AG09309 (cell line): Measurements from ENCODE around the gene NOC2L.
A peak's percentile ranks its signal among the peaks of the same experiment; 100 is the strongest.

Experiments
- DNase-seq: peaks from one replicate; pipeline ENCODE4 v3.0.0-alpha.2; 2010; ENCODE audit warnings: low read depth
- H3K4me3 ChIP-seq: 2 replicates; pipeline ENCODE4 v1.5.1; 2011; ENCODE audit warnings: mild to moderate bottlenecking, low read depth, low read length, moderate library complexity; ENCODE audit not compliant: control insufficient read depth
- CTCF ChIP-seq: IDR thresholded peaks from 2 replicates; pipeline ENCODE4 v1.5.1; 2011; ENCODE audit warnings: mild to moderate bottlenecking, low read depth, low read length, inconsistent platforms; ENCODE audit not compliant: insufficient read depth, control insufficient read depth; ENCODE audit errors: missing control alignments

NOC2L gene

GRCh38 chr1:960363-961131, 1.5 kb upstream of the NOC2L start, which contains the start of gene KLHL17:
Gene KLHL17 (plus strand): TSS chr1:960584. CDS start chr1:960694, 110 bp downstream.
- no peak for DNase-seq
- peak within 1 kb of the TSS; percentile 44 for H3K4me3 ChIP-seq
- no peak for TF ChIP-seq CTCF

GRCh38 chr1:959731-960362, 791 bp upstream of the NOC2L start:
- no peak for DNase-seq
- peak overlapping the region; percentile 44 for H3K4me3 ChIP-seq
- no peak for TF ChIP-seq CTCF

- no peak overlapping the region for H3K4me3 ChIP-seq
- TF ChIP-seq CTCF: no peak
- no peak for DNase-seq
Observed at GRCh38 chr1:956636-957035, 2.4 kb downstream of the NOC2L start.

GRCh38 chr1:955474-955873, 3.6 kb downstream of the NOC2L start:
- no peak for DNase-seq
- TF ChIP-seq CTCF: no peak
- no peak overlapping the region for H3K4me3 ChIP-seq

- DNase-seq: no peak
- H3K4me3 ChIP-seq: no peak overlapping the region
- no peak for TF ChIP-seq CTCF
Observed at GRCh38 chr1:954927-955326, 4.1 kb downstream of the NOC2L start.

GRCh38 chr1:953524-954320, 5.3 kb downstream of the NOC2L start:
- H3K4me3 ChIP-seq: no peak overlapping the region
- TF ChIP-seq CTCF: no peak
- no peak for DNase-seq
